Natural killer cell treated with Interleukin-12 subunit alpha and Interleukin-12 subunit beta and Interleukin-15 and Interleukin-18, amount 100 ng/mL, for 72 hours (primary cell): ENCODE measurements around the gene OR2D2. TPM values are rescaled to one million over a fixed set of nuclear protein-coding genes. Genes with fewer than 3 reads are reported as not detected.
"Not testable (repeated sequence)": the region's sequence is repeated elsewhere in the genome, so short reads cannot be mapped to it uniquely, and the experiment has no call there.

Source experiments
- ATAC-seq, 2 donors: fragments of 150-1000 bp; cut with Tn5 transposase in 1 of 2; sonication (Bioruptor Pico), chemical (Tn5 transposase) in 1 of 2; 2 replicates each; pipeline ENCODE4 v1.10.0; 2021
- DNase-seq: peaks from one replicate; pipeline ENCODE4 v3.0.0; 2022; ENCODE audit warnings: low spot score
- H3K27ac Mint-ChIP-seq, 2 donors: 1 replicate in 1 of 2; 2 replicates in 1 of 2; pipeline ENCODE4 v1.8.0; 2022; ENCODE audit warnings: mixed read lengths in 2 of 2, mild to moderate bottlenecking in 1 of 2, moderate library complexity in 1 of 2
- H3K27me3 Mint-ChIP-seq, 2 donors: 1 replicate in 1 of 2; 2 replicates in 1 of 2; pipeline ENCODE4 v1.8.0; 2022; ENCODE audit warnings: mixed read lengths in 2 of 2
- H3K36me3 Mint-ChIP-seq: one replicate; pipeline ENCODE4 v1.8.0; 2022; ENCODE audit warnings: mixed read lengths
- H3K4me1 Mint-ChIP-seq, 2 donors: 1 replicate in 1 of 2; 2 replicates in 1 of 2; pipeline ENCODE4 v1.8.0; 2022; ENCODE audit warnings: low read depth in 2 of 2, mixed read lengths in 2 of 2, mild to moderate bottlenecking in 1 of 2
- H3K4me3 Mint-ChIP-seq: one replicate; pipeline ENCODE4 v1.8.0; 2022; ENCODE audit warnings: mixed read lengths
- H3K9me3 Mint-ChIP-seq: 2 replicates; pipeline ENCODE4 v1.8.0; 2022; ENCODE audit warnings: mixed read lengths
- total RNA-seq, 2 donors: library from RNA; stranded (reverse); gene quantifications; one replicate each; pipeline ENCODE4 v1.2.3, GENCODE V29; 2022

The OR2D2 gene
- total RNA-seq, 2 donors from 2014 or later: not detected

DNA sequence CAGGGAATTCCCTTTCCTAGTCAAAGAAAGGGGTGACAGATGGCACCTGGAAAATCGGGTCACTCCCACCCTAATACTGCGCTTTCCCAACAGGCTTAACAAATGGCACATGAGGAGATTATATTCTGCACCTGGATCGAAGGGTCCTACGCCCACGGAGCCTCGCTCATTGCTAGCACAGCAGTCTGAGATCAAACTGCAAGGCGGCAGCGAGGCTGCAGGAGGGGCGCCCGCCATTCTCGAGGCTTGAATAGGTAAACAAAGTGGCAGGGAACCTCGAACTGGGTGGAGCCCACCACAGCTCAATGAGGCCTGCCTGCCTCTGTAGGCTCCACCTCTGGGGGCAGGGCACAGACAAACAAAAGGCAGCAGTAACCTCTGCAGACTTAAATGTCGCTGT is 12.5 kb upstream of the OR2D2 start:
- not testable (repeated sequence) for H3K27ac Mint-ChIP-seq, H3K4me3 Mint-ChIP-seq, ATAC-seq, H3K9me3 Mint-ChIP-seq, H3K4me1 Mint-ChIP-seq, H3K36me3 Mint-ChIP-seq, DNase-seq
- peaks cover 5 to 27% of the 10 kb centered on the region in 2 donors for H3K27me3 Mint-ChIP-seq

DNA sequence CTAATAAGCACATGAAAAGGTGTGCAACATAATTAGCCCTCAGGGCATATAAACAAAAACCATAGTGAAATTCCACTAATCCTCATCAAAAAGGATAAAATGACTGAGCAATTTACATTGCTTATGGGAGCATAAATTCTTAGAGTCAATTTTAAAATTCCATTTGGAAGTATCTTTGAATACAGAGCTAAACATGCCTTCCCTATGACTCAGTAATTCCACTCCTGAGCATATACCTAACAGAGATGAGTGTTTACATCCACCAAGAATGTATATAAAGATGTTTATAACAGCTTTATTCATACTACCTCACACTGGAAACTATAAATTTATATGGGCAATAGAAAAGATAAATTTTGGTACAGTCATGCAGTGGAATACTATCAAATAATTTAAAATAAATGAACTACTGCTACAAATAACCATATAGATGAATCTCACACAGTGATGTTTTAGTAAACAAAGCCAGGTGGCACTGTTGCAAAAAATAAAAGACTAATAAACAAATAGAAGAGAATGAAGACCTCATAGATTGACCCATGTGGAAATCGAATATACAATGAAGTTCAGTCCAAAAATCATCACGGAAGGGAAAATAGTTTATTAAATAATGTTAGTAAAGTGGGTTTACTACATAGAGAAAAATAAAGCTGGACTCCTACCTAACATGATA is 8.2 kb upstream of the OR2D2 start:
- Mint-ChIP-seq H3K27me3 (peaks cover 7 to 29% of the 10 kb centered on the region in 2 donors), H3K4me1 (no peaks in the 10 kb centered on the region), H3K36me3 (no peaks in the 10 kb centered on the region), H3K27ac (no peak overlapping the region), H3K4me3 (no peak overlapping the region), H3K9me3 (no peaks in the 10 kb centered on the region)
- DNase-seq: no peak
- no peak for ATAC-seq

DNA sequence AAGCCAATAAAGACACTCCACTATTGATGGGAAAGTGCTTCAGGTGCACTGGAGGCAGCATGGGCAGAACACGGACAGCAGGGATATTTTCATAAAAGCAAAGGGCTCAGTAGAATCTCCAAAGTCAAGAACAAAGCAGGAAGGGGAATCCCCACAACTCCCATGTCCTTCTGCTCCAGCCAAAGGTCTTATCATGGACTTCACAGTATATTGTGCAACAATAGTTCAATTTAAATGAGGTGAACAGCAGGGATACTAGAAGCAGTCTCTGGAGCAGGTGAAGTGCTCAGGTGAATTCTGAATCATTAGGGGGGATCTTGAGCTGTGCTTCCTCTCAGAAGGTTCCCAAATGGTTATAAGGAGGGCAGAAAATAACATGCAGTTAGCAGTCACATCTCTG is 6.6 kb upstream of the OR2D2 start:
- ATAC-seq: no peak
- H3K4me1 Mint-ChIP-seq: no peaks in the 10 kb centered on the region
- H3K27ac Mint-ChIP-seq: no peak overlapping the region
- H3K9me3 Mint-ChIP-seq: no peaks in the 10 kb centered on the region
- no peaks in the 10 kb centered on the region for H3K36me3 Mint-ChIP-seq
- DNase-seq: no peak
- peaks cover 7 to 28% of the 10 kb centered on the region in 2 donors for H3K27me3 Mint-ChIP-seq
- H3K4me3 Mint-ChIP-seq: no peak overlapping the region

DNA sequence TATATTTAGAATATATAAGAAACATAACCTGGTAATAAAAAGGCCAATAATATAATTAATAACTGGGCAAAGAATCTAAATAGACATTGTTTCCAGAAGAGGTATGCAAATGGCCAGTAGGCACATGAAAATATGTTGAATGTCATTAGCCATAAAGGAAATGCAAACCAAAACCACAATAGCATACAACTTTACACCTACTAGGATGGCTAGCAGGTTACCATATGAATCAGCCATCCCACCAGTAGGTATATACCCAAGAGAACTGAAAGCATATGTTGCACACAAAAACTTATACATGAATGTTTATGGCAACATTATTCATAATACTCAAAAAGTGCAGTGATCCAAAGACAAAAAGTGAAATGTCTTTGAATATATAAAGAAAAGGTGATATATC is 2.7 kb upstream of the OR2D2 start:
- no peaks in the 10 kb centered on the region for H3K36me3 Mint-ChIP-seq
- no peaks in the 10 kb centered on the region for H3K4me1 Mint-ChIP-seq
- H3K4me3 Mint-ChIP-seq: no peak overlapping the region
- ATAC-seq: peak in 1 of 2 donors; percentile 64
- no peak overlapping the region for H3K27ac Mint-ChIP-seq
- H3K27me3 Mint-ChIP-seq: peaks cover 14 to 21% of the 10 kb centered on the region in 2 donors
- no peaks in the 10 kb centered on the region for H3K9me3 Mint-ChIP-seq
- DNase-seq: no peak

DNA sequence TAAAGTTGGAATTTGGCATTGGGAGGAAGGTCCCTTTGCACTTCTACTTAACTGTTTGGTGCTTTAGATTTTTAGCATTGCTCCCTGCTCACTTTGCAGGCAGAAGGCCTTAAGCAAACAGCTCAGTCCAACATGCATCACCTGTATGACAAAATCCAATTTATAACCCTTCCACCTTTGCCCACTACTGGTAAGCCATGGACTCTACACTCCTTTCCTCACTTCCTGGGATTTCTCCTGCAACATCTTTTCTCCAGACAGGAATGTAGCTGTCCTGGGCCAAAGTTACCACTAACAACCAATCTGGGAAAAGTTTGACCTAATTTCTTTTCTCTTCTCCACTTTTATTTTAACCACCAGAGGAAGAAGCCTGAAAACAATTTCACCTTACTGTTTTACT is 1.8 kb upstream of the OR2D2 start:
- H3K27me3 Mint-ChIP-seq: peaks cover 15 to 20% of the 10 kb centered on the region in 2 donors
- H3K27ac Mint-ChIP-seq: no peak overlapping the region
- no peak for ATAC-seq
- no peaks in the 10 kb centered on the region for H3K9me3 Mint-ChIP-seq
- no peak for DNase-seq
- H3K4me1 Mint-ChIP-seq: no peaks in the 10 kb centered on the region
- no peaks in the 10 kb centered on the region for H3K36me3 Mint-ChIP-seq
- no peak overlapping the region for H3K4me3 Mint-ChIP-seq

DNA sequence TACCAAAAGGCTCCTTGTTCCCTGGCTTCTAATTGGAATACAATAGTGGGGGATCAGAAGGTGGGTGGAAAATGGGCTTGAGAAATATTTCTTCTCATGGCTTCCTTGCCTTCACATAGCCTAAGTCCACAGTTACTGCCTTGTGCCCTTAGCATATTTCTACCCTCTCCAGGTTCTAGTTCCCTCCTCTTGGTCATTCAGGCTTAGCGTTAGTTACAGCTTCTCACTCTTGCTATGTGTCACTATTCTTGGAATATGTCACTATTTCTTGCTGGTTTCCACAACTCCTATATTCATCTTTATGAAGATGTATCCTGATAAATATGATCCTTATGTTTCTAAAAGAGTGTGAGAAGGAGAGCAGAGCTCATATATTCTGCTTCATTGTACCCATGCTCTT is 2.5 kb downstream of the OR2D2 start:
- H3K9me3 Mint-ChIP-seq: no peaks in the 10 kb centered on the region
- H3K27ac Mint-ChIP-seq: no peak overlapping the region
- no peaks in the 10 kb centered on the region for H3K4me1 Mint-ChIP-seq
- ATAC-seq (no peak), DNase-seq (no peak)
- H3K4me3 Mint-ChIP-seq: no peak overlapping the region
- H3K36me3 Mint-ChIP-seq: no peaks in the 10 kb centered on the region
- peaks cover 19 to 22% of the 10 kb centered on the region in 2 donors for H3K27me3 Mint-ChIP-seq

DNA sequence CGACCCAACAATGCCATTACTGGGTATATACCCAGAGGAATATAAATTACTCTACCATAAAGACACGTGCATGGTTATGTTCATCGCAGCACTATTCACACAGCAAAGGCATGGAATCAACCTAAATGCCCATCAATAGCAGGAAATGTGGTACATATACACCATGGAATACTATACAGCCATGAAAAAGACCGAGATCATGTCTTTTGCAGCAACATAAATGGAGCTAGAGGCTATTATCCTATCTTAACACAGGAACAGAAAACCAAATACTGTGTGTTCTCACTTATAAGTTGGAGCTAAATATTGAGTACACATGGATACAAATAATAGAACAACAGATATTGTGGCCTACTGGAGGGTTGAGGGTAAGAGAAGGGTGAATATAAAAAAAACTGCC is 3.5 kb downstream of the OR2D2 start:
- DNase-seq (no peak), ATAC-seq (no peak)
- no peaks in the 10 kb centered on the region for H3K4me1 Mint-ChIP-seq
- no peak overlapping the region for H3K27ac Mint-ChIP-seq
- no peak overlapping the region for H3K4me3 Mint-ChIP-seq
- peaks cover 22 to 28% of the 10 kb centered on the region in 2 donors for H3K27me3 Mint-ChIP-seq
- H3K36me3 Mint-ChIP-seq: no peaks in the 10 kb centered on the region
- no peaks in the 10 kb centered on the region for H3K9me3 Mint-ChIP-seq

DNA sequence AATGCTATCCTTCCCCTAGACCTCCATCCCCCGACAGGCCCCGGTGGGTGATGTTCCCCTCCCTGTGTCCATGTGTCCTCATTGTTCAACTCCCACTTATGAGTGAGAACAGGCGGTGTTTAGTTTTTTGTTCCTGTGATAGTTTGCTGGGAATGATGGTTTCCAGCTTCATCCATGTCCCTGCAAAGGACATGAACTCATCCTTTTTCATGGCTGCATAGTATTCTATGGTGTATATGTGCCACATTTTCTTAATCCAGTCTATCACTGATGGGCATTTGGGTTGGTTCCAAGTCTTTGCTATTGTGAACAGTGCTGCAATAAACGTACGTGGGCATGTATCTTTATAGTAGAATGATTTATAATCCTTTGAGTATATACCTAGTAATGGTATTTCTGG is 4.6 kb downstream of the OR2D2 start:
- not testable (repeated sequence) for H3K36me3 Mint-ChIP-seq, H3K4me3 Mint-ChIP-seq, DNase-seq, H3K9me3 Mint-ChIP-seq, ATAC-seq, H3K4me1 Mint-ChIP-seq, H3K27ac Mint-ChIP-seq
- H3K27me3 Mint-ChIP-seq: peaks cover 23 to 31% of the 10 kb centered on the region in 2 donors

DNA sequence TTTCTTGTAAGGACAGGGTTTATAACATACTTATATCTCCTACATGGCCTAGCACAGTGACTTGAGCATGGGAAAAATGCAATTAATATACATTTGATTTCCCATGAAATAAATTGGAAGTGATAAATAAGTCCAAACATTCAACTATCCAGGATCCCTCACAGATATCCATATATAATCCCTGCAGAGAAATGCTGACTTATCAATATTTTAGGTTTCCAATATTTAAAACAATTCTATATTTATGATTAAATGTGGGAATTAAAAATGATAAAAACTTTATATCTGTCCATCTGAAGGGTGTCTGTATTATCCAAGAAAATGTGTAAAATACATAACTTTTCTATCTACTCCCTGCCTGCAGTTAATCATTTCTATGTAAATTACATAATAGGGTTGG is 9.5 kb downstream of the OR2D2 start:
- no peak overlapping the region for H3K4me3 Mint-ChIP-seq

DNA sequence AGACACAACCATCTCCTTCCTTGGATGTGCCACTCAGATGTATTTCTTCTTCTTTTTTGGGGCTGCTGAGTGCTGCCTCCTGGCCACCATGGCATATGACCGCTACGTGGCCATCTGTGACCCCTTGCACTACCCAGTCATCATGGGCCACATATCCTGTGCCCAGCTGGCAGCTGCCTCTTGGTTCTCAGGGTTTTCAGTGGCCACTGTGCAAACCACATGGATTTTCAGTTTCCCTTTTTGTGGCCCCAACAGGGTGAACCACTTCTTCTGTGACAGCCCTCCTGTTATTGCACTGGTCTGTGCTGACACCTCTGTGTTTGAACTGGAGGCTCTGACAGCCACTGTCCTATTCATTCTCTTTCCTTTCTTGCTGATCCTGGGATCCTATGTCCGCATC is 15.4 kb downstream of the OR2D2 start:
- Mint-ChIP-seq H3K36me3 (no peaks in the 10 kb centered on the region), H3K27me3 (peaks cover 14 to 36% of the 10 kb centered on the region in 2 donors), H3K4me1 (no peaks in the 10 kb centered on the region), H3K27ac (no peak overlapping the region), H3K9me3 (no peaks in the 10 kb centered on the region), H3K4me3 (no peak overlapping the region)
- no peak for ATAC-seq
- DNase-seq: no peak

More for the DNA sequence above, 9.5 kb downstream of the OR2D2 start:
- Mint-ChIP-seq H3K9me3 (no peaks in the 10 kb centered on the region), H3K36me3 (no peaks in the 10 kb centered on the region), H3K4me1 (no peaks in the 10 kb centered on the region), H3K27ac (no peak overlapping the region), H3K27me3 (peaks cover 19 to 43% of the 10 kb centered on the region in 2 donors)
- DNase-seq (no peak), ATAC-seq (no peak)

DNA sequence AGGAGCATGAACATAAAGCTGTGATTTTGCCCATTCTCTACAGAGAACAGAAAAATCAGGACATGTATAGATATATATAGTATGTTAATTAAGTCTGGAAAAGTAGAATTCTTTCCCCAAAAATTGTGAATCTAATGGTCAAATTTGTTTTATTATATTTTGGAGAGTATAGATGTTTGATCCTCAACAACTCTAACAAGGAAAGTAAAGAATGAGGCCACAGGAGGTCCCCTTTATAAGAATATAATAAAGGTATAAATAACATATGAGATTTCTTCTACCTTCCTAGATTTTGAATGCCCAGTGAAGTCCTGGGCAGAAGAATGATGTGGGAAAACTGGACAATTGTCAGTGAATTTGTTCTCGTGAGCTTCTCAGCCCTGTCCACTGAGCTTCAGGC is 16.0 kb downstream of the OR2D2 start, which contains the start of gene OR10A4:
Gene OR10A4, plus strand, starts transcription at position 301 of the 400 bp plus-strand sequence. Its CDS starts 23 bp downstream, at position 324.
- Mint-ChIP-seq H3K36me3 (no peaks in the 10 kb centered on the region), H3K27me3 (peaks cover 14 to 34% of the 10 kb centered on the region in 2 donors), H3K4me1 (no peaks in the 10 kb centered on the region), H3K9me3 (no peaks in the 10 kb centered on the region), H3K27ac (no peak within 1 kb of the TSS), H3K4me3 (no peak within 1 kb of the TSS)
- DNase-seq: no peak
- ATAC-seq: no peak

DNA sequence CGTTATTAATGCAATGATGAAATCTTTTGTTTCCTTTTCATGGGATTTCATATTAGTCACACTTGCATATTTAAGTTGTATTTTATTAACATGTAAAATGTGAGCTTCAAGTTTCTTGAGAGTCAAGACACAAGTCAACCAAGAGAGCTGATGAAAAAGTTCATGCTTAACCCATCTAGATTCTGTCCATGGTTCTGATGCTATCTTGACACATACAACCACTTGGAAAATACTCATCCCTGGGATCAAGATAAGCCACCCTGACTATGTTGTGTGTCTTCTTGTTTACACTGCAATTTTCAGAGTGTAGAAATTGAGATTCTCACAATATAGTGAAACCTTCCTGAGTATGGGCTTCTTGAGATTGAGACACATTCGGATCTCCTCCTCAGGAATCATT is 16.5 kb downstream of the OR2D2 start:
- H3K36me3 Mint-ChIP-seq: no peaks in the 10 kb centered on the region
- H3K27me3 Mint-ChIP-seq: peaks cover 16 to 32% of the 10 kb centered on the region in 2 donors
- no peaks in the 10 kb centered on the region for H3K9me3 Mint-ChIP-seq
- ATAC-seq: no peak
- no peak overlapping the region for H3K4me3 Mint-ChIP-seq
- H3K4me1 Mint-ChIP-seq: no peaks in the 10 kb centered on the region
- no peak for DNase-seq
- H3K27ac Mint-ChIP-seq: no peak overlapping the region

DNA sequence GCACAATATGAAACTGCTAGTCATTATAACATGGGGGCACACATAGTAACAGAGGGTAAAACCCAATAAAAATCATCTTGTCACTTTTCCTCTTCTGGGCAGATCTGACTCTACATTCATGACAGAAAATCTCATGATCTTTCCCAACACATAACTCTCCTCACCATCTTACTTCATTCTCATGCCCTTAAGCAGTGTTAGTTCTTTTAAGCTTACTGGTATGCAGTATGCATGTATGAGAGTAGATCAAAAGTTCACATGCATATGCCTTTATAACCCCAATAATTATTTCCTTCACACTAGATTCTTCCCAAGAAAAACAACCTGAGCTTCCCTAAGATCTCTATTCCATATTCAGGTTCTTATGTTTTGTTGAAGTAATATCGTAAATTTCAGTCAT is 21.0 kb downstream of the OR2D2 start:
- H3K9me3 Mint-ChIP-seq: no peaks in the 10 kb centered on the region
- H3K4me1 Mint-ChIP-seq: no peaks in the 10 kb centered on the region
- DNase-seq: no peak
- H3K4me3 Mint-ChIP-seq: no peak overlapping the region
- no peak for ATAC-seq
- no peak overlapping the region for H3K27ac Mint-ChIP-seq
- H3K27me3 Mint-ChIP-seq: peaks cover 16 to 33% of the 10 kb centered on the region in 2 donors
- no peaks in the 10 kb centered on the region for H3K36me3 Mint-ChIP-seq

DNA sequence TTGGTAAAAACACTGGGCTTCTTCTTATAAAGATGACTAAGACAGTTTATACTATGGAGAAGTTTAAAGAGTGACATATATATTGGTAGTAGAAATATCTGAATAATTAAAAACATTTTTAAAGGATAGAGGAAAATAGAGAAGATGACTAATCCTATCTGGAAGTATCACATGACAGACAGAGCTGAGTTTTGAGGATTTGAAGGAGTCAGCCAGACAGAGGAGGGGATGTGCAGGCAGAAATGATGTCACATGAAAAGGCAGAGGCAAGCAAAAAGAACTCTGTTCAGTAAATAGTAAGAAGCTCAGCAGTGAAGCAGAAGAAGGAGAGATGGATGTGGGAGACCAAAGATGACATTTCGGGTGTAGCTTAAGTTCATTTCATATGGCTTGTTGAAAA is 27.9 kb downstream of the OR2D2 start:
- DNase-seq: no peak
- no peaks in the 10 kb centered on the region for H3K4me1 Mint-ChIP-seq
- no peak overlapping the region for H3K27ac Mint-ChIP-seq
- ATAC-seq: no peak
- H3K9me3 Mint-ChIP-seq: no peaks in the 10 kb centered on the region
- H3K4me3 Mint-ChIP-seq: no peak overlapping the region
- no peaks in the 10 kb centered on the region for H3K36me3 Mint-ChIP-seq
- peaks cover 10 to 17% of the 10 kb centered on the region in 2 donors for H3K27me3 Mint-ChIP-seq

DNA sequence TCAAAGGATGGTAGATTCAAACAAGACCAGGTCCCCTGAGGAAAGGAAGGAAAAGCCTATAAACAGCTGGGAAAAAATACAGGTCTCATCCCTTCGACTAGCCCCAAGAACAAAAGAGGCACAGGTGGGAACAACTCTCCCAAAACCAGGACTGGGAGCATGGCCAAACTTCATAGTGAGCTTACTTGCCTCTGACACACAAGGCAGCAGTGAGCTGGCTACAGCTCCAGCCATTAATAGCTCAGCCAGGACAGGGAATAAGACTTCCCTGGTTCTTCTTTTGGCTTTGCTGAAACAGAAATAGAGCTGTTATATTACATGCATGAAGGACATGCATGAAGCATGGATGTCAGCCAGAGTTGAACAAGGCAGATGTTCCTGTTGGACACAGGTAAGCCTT is 29.3 kb downstream of the OR2D2 start, which contains the start of gene OR10A2:
Gene OR10A2, plus strand, starts transcription at position 97 of the 400 bp plus-strand sequence. CDS start 6,698 bp downstream, outside the sequence.
- H3K4me3 Mint-ChIP-seq: no peak within 1 kb of the TSS
- peaks cover 11 to 20% of the 10 kb centered on the region in 2 donors for H3K27me3 Mint-ChIP-seq
- DNase-seq (no peak), ATAC-seq (no peak)
- H3K27ac Mint-ChIP-seq: no peak within 1 kb of the TSS
- no peaks in the 10 kb centered on the region for H3K4me1 Mint-ChIP-seq
- no peaks in the 10 kb centered on the region for H3K36me3 Mint-ChIP-seq
- no peaks in the 10 kb centered on the region for H3K9me3 Mint-ChIP-seq
